GM18519 (cell line): ENCODE measurements around the gene AKAP9.
"Not testable (repeated sequence)": the region's sequence is repeated elsewhere in the genome, so short reads cannot be mapped to it uniquely, and the experiment has no call there.

Source experiments
- ATAC-seq: cut with Tn5 transposase; IDR thresholded peaks from one replicate; pipeline ENCODE4 v1.9.1; 2021; ENCODE audit warnings: mild to moderate bottlenecking, moderate library complexity; ENCODE audit not compliant: unreplicated experiment, low FRiP score

The AKAP9 gene

GRCh38 chr7:92119213-92119759 is 178.6 kb downstream of the AKAP9 start:
- ATAC-seq, result no peak

- no peak for ATAC-seq
These were observed 181.0 kb downstream of the AKAP9 start for GRCh38 chr7:92121681-92122080.

- no peak for ATAC-seq
These were observed 190.4 kb downstream of the AKAP9 start for GRCh38 chr7:92131093-92131492.

- no peak for ATAC-seq
These were observed 191.2 kb downstream of the AKAP9 start for GRCh38 chr7:92131764-92132330.

- ATAC-seq, result no peak
These were observed 192.6 kb downstream of the AKAP9 start for GRCh38 chr7:92133133-92133736.

- ATAC-seq, result no peak
These were observed 193.1 kb downstream of the AKAP9 start for GRCh38 chr7:92133737-92134270.

- ATAC-seq, result peak; percentile 87
These were observed 193.8 kb downstream of the AKAP9 start, which contains the start of gene CYP51A1 for GRCh38 chr7:92134271-92135051. TSS of gene CYP51A1 (minus strand) at chr7:92134477. CDS start at chr7:92134364, 113 bp downstream.

GRCh38 chr7:92135052-92135889 is 194.6 kb downstream of the AKAP9 start:
- no peak for ATAC-seq

- ATAC-seq, result no peak
These were observed 196.9 kb downstream of the AKAP9 start for GRCh38 chr7:92137557-92137956.

GRCh38 chr7:92141161-92141560 is 200.5 kb downstream of the AKAP9 start:
- no peak for ATAC-seq

- not testable (repeated sequence) for ATAC-seq
These were observed 202.1 kb downstream of the AKAP9 start for GRCh38 chr7:92142791-92143190.

- ATAC-seq, result not testable (repeated sequence)
These were observed 202.7 kb downstream of the AKAP9 start for GRCh38 chr7:92143192-92143880.

- no peak for ATAC-seq
These were observed 209.1 kb downstream of the AKAP9 start for GRCh38 chr7:92149736-92150239.

- ATAC-seq, result no peak
These were observed 209.9 kb downstream of the AKAP9 start for GRCh38 chr7:92150450-92151017.

- no peak for ATAC-seq
These were observed 214.6 kb downstream of the AKAP9 start for GRCh38 chr7:92155108-92155739.

- ATAC-seq, result no peak
These were observed 216.3 kb downstream of the AKAP9 start for GRCh38 chr7:92156990-92157389.

- peak; percentile 67 for ATAC-seq
These were observed 218.3 kb downstream of the AKAP9 start for GRCh38 chr7:92158660-92159575.
